Karpas-422 (cell line): ENCODE measurements around the gene MROH2A. TPM values are rescaled to one million over a fixed set of nuclear protein-coding genes. Genes with fewer than 3 reads are reported as not detected.

Source experiments
- DNase-seq: peaks from one replicate; pipeline ENCODE4 v3.0.0-alpha.2; 2015
- H2AFZ ChIP-seq: fragments of 200-600 bp; sonication (generic); 2 replicates; pipeline ENCODE4 v1.6.1; 2014; ENCODE audit warnings: antibody characterized with exemption, low read length, mixed read lengths
- H3K27ac ChIP-seq: fragments of 200-600 bp; sonication (generic); 2 replicates; pipeline ENCODE4 v1.5.1; 2014; ENCODE audit warnings: mild to moderate bottlenecking, low read length, moderate library complexity
- H3K27me3 ChIP-seq: fragments of 200-600 bp; sonication (generic); 2 replicates; pipeline ENCODE4 v1.6.1; 2014; ENCODE audit warnings: low read length, mixed read lengths
- H3K36me3 ChIP-seq: fragments of 200-600 bp; sonication (generic); 2 replicates; pipeline ENCODE4 v1.6.1; 2014; ENCODE audit warnings: low read length, mixed read lengths; ENCODE audit not compliant: insufficient read depth
- H3K4me1 ChIP-seq: fragments of 200-600 bp; sonication (generic); 2 replicates; pipeline ENCODE4 v1.6.1; 2014; ENCODE audit warnings: mild to moderate bottlenecking, low read length, mixed read lengths
- H3K4me2 ChIP-seq: fragments of 200-600 bp; sonication (generic); 2 replicates; pipeline ENCODE4 v1.6.1; 2014; ENCODE audit warnings: low read length, low read depth, mild to moderate bottlenecking; ENCODE audit not compliant: poor library complexity, severe bottlenecking
- H3K4me3 ChIP-seq: fragments of 200-600 bp; sonication (generic); 2 replicates; pipeline ENCODE4 v1.5.1; 2014; ENCODE audit warnings: mild to moderate bottlenecking, antibody characterized with exemption, low read length, mixed read lengths
- H3K79me2 ChIP-seq: fragments of 200-600 bp; sonication (generic); 2 replicates; pipeline ENCODE4 v1.6.1; 2014; ENCODE audit warnings: mild to moderate bottlenecking, low read length, mixed read lengths
- H3K9ac ChIP-seq: fragments of 200-600 bp; sonication (generic); 2 replicates; pipeline ENCODE4 v1.6.0; 2014; ENCODE audit warnings: low read length
- H3K9me2 ChIP-seq: fragments of 200-600 bp; sonication (generic), shearing (Covaris generic); replicated peaks from 2 replicates; pipeline ENCODE4 v1.6.0; 2014; ENCODE audit warnings: mild to moderate bottlenecking, low read length, moderate library complexity; ENCODE audit not compliant: insufficient read depth
- H3K9me3 ChIP-seq: fragments of 300-700, 200-600 bp; sonication (generic); 2 replicates; pipeline ENCODE4 v1.6.1; 2014; ENCODE audit warnings: low read length, mixed read lengths
- H4K20me1 ChIP-seq: fragments of 200-600 bp; sonication (generic); 2 replicates; pipeline ENCODE4 v1.6.1; 2014; ENCODE audit warnings: mild to moderate bottlenecking, antibody characterized with exemption, low read length, low read depth; ENCODE audit not compliant: insufficient read depth
- total RNA-seq: library from RNA; depleted of rRNA; stranded (reverse); fragments of >200 nt; shearing (Covaris generic); gene quantifications from 2 replicates; pipeline ENCODE4 v1.2.3, GENCODE V29; 2014; ENCODE audit warnings: low replicate concordance

The MROH2A gene
- total RNA-seq, 1 experiment from 2014 or later: 2.6 TPM

- DNase-seq: no peak
- Histone ChIP-seq H3K4me3 (no peak overlapping the region), H3K79me2 (no peaks in the 10 kb centered on the region), H3K9me2 (no peaks in the 10 kb centered on the region), H3K9me3 (no peaks in the 10 kb centered on the region), H3K36me3 (no peaks in the 10 kb centered on the region), H3K4me1 (peaks cover 3% of the 10 kb centered on the region; the same call in 1 of the 2 replicates), H2AFZ (no peak overlapping the region), H3K9ac (no peak overlapping the region), H3K27me3 (no peaks in the 10 kb centered on the region), H3K4me2 (no peak overlapping the region), H3K27ac (no peak overlapping the region), H4K20me1 (no peaks in the 10 kb centered on the region)
Observed at GRCh38 chr2:233791883-233792329, 13.8 kb downstream of the MROH2A start.

DNA sequence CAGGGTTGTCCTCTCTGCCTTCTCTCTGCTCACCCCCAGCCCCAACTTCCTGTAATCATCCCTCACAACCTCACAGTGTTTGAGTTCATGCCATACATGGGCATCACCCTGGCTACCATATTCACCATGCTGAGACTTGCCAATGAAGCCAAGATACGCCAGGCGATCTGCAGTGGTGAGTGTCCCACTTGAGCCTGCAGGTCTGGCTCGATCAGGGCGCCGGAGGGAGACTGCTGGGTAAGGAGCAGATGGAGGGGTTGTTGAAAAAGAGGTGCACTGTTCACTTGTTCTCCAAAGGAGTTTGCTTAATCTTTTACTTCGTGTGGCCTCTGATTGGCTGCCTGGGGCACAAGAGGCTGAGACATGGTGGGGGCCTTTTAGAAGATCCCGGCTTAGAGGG, 14.6 kb downstream of the MROH2A start:
- Histone ChIP-seq H2AFZ (no peak overlapping the region), H3K9me3 (no peaks in the 10 kb centered on the region), H3K27ac (no peak overlapping the region), H3K9ac (no peak overlapping the region), H3K4me3 (no peak overlapping the region), H3K79me2 (no peaks in the 10 kb centered on the region), H3K4me2 (no peak overlapping the region), H4K20me1 (no peaks in the 10 kb centered on the region), H3K36me3 (no peaks in the 10 kb centered on the region), H3K4me1 (peaks cover 3% of the 10 kb centered on the region; the same call in 1 of the 2 replicates), H3K27me3 (no peaks in the 10 kb centered on the region), H3K9me2 (no peaks in the 10 kb centered on the region)
- no peak for DNase-seq

- no peak overlapping the region for H3K27ac ChIP-seq
- H3K9me3 ChIP-seq: no peaks in the 10 kb centered on the region
- no peak for DNase-seq
- no peaks in the 10 kb centered on the region for H3K79me2 ChIP-seq
- H3K36me3 ChIP-seq: no peaks in the 10 kb centered on the region
- H3K9me2 ChIP-seq: no peaks in the 10 kb centered on the region
- H4K20me1 ChIP-seq: no peaks in the 10 kb centered on the region
- no peak overlapping the region for H3K4me3 ChIP-seq
- no peak overlapping the region for H3K9ac ChIP-seq
- no peaks in the 10 kb centered on the region for H3K27me3 ChIP-seq
- no peak overlapping the region for H3K4me2 ChIP-seq
- H3K4me1 ChIP-seq: peaks cover 3% of the 10 kb centered on the region; the same call in 1 of the 2 replicates
- no peak overlapping the region for H2AFZ ChIP-seq
Observed at GRCh38 chr2:233793465-233794127, 15.5 kb downstream of the MROH2A start.

DNA sequence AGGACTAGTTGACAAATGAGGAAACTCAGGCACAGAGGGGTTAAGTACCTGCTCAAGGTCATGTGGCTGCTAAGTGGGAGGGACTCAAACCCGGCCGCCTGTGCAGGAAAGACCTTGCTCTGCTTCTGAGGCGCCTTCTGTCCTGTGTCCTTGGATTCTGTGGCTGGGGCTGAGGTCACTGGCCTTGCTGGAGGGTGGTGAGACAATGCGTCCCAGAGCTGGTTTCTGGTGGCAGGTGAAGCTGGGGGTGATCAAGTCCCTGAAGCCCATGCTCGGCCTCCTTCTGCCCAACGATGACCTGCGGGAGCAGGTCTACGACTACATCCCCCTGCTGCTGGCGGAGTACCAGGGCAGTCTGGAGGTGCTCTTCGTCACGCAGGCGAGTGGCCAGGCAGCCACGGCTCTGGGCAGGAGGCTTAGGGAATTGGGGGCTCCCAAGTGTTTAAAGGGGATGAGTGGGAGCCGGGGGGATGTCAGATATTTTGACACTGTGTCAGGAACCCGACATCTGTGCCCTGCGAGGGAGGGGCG, 16.1 kb downstream of the MROH2A start:
- H3K79me2 ChIP-seq: no peaks in the 10 kb centered on the region
- H4K20me1 ChIP-seq: no peaks in the 10 kb centered on the region
- H2AFZ ChIP-seq: no peak overlapping the region
- H3K36me3 ChIP-seq: no peaks in the 10 kb centered on the region
- no peak overlapping the region for H3K4me2 ChIP-seq
- no peak for DNase-seq
- no peak overlapping the region for H3K4me3 ChIP-seq
- no peak overlapping the region for H3K9ac ChIP-seq
- H3K27ac ChIP-seq: no peak overlapping the region
- peaks cover 3% of the 10 kb centered on the region; the same call in 1 of the 2 replicates for H3K4me1 ChIP-seq
- H3K9me2 ChIP-seq: no peaks in the 10 kb centered on the region
- no peaks in the 10 kb centered on the region for H3K27me3 ChIP-seq
- H3K9me3 ChIP-seq: no peaks in the 10 kb centered on the region

GRCh38 chr2:233795735-233796171, 17.6 kb downstream of the MROH2A start:
- Histone ChIP-seq H3K9me2 (no peaks in the 10 kb centered on the region), H3K79me2 (no peaks in the 10 kb centered on the region)
- DNase-seq: no peak

GRCh38 chr2:233796254-233796653, 18.1 kb downstream of the MROH2A start:
- no peaks in the 10 kb centered on the region for H3K9me2 ChIP-seq
- no peaks in the 10 kb centered on the region for H3K79me2 ChIP-seq
- no peak overlapping the region for H3K9ac ChIP-seq
- no peaks in the 10 kb centered on the region for H4K20me1 ChIP-seq
- H3K9me3 ChIP-seq: no peaks in the 10 kb centered on the region
- no peak overlapping the region for H3K4me2 ChIP-seq
- H3K4me1 ChIP-seq: peaks cover 11% of the 10 kb centered on the region
- no peak for DNase-seq
- no peak overlapping the region for H2AFZ ChIP-seq
- no peaks in the 10 kb centered on the region for H3K27me3 ChIP-seq
- no peaks in the 10 kb centered on the region for H3K36me3 ChIP-seq
- no peak overlapping the region for H3K27ac ChIP-seq
- no peak overlapping the region for H3K4me3 ChIP-seq

More at GRCh38 chr2:233795735-233796171, 17.6 kb downstream of the MROH2A start:
- Histone ChIP-seq H3K9me3 (no peaks in the 10 kb centered on the region), H3K36me3 (no peaks in the 10 kb centered on the region), H3K9ac (no peak overlapping the region), H3K27me3 (no peaks in the 10 kb centered on the region), H3K4me2 (no peak overlapping the region), H3K27ac (no peak overlapping the region), H2AFZ (no peak overlapping the region), H3K4me1 (peaks cover 6% of the 10 kb centered on the region), H3K4me3 (no peak overlapping the region), H4K20me1 (no peaks in the 10 kb centered on the region)

GRCh38 chr2:233798335-233799086, 20.4 kb downstream of the MROH2A start:
- Histone ChIP-seq H3K79me2 (no peaks in the 10 kb centered on the region), H2AFZ (no peak overlapping the region), H3K9me2 (no peaks in the 10 kb centered on the region), H3K4me2 (no peak overlapping the region), H3K27ac (no peak overlapping the region), H3K4me3 (no peak overlapping the region), H3K9ac (no peak overlapping the region), H3K9me3 (no peaks in the 10 kb centered on the region), H4K20me1 (no peaks in the 10 kb centered on the region), H3K4me1 (peaks cover 26% of the 10 kb centered on the region), H3K36me3 (no peaks in the 10 kb centered on the region), H3K27me3 (no peaks in the 10 kb centered on the region)
- DNase-seq: no peak

DNA sequence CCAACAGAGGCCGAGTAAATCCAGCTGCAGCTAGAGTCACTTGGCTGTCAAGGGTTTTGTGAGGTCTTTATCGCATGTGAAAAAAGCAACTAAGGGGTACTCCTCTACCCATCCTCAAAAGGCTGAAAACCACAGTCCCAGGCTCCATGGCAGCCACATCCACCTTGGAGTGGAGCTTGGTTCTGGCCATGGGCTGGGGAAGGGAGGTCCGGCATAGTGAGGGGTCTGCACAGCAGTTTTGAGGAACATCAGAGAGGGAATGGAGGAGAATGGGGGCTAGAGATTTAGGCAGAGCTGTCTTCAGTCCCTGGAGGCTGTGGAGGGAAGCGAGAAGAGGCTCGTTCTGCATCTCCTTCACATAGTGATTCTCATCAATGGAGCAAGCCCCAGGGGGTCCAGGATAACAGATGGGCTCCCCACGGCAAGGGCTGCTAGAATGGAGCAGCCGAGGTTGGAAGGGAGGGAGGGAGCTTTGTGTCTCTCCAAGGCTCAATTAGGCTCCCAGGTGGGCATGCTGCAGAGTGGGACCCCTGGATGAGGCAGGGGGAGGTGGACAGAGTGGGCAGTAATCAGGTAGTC, 21.0 kb downstream of the MROH2A start:
- no peaks in the 10 kb centered on the region for H3K36me3 ChIP-seq
- no peak overlapping the region for H3K27ac ChIP-seq
- no peak overlapping the region for H2AFZ ChIP-seq
- H3K79me2 ChIP-seq: no peaks in the 10 kb centered on the region
- no peak overlapping the region for H3K9ac ChIP-seq
- no peak overlapping the region for H3K4me2 ChIP-seq
- no peaks in the 10 kb centered on the region for H3K9me3 ChIP-seq
- no peaks in the 10 kb centered on the region for H4K20me1 ChIP-seq
- H3K4me1 ChIP-seq: peaks cover 26% of the 10 kb centered on the region
- H3K4me3 ChIP-seq: no peak overlapping the region
- H3K9me2 ChIP-seq: no peaks in the 10 kb centered on the region
- no peak for DNase-seq
- no peaks in the 10 kb centered on the region for H3K27me3 ChIP-seq
